ENCODE results near the gene HMGXB3. TPM values are rescaled to one million over a fixed set of nuclear protein-coding genes. Genes with fewer than 3 reads are reported as not detected.

Gene HMGXB3
- total RNA-seq, 4 donors from 2014 or later = 47.7 to 58.2 (median 55.3) TPM

- Histone ChIP-seq H3K27ac (peak overlapping the region in 2 of 4 donors; percentile 24 to 28), H3K4me1 (no peaks in the 10 kb centered on the region), H3K36me3 (peaks cover 0 to 42% (median 4%) of the 10 kb centered on the region in 3 donors), H3K4me3 (no peak overlapping the region), H3K9me3 (no peaks in the 10 kb centered on the region), H3K27me3 (no peaks in the 10 kb centered on the region)
- DNase-seq (ENCODE audit: low spot score in 2 of 2) = no peak
- WGBS, 2 donors = 95 to 96% methylated on average over 2 of the region's 2 CpGs
- TF ChIP-seq EP300 (IDR thresholded peaks at IDR 0.05) (no peak), POLR2A (IDR thresholded peaks at IDR 0.05) (no peak), CTCF (IDR thresholded peaks at IDR 0.05) (no peak)
These were observed 57.0 kb downstream of the HMGXB3 start for GRCh38 chr5:150057511-150057910.

GRCh38 chr5:150057996-150058395 lies 57.5 kb downstream of the HMGXB3 start:
- peaks cover 0 to 38% (median 0%) of the 10 kb centered on the region in 3 donors for H3K36me3 ChIP-seq
- no peak for DNase-seq (ENCODE audit: low spot score in 2 of 2)
- 61 to 74% methylated on average over 5 of the region's 5 CpGs for WGBS, 2 donors
- peak overlapping the region in 2 of 4 donors; percentile 24 to 28 for H3K27ac ChIP-seq
- no peaks in the 10 kb centered on the region for H3K27me3 ChIP-seq
- no peak for TF ChIP-seq CTCF (IDR thresholded peaks at IDR 0.05)
- no peak for TF ChIP-seq EP300 (IDR thresholded peaks at IDR 0.05)
- no peak for TF ChIP-seq POLR2A (IDR thresholded peaks at IDR 0.05)
- no peak overlapping the region for H3K4me3 ChIP-seq
- H3K4me1 ChIP-seq = no peaks in the 10 kb centered on the region
- no peaks in the 10 kb centered on the region for H3K9me3 ChIP-seq

GRCh38 chr5:150058480-150059126 lies 58.1 kb downstream of the HMGXB3 start:
- peaks cover 0 to 3% (median 0%) of the 10 kb centered on the region in 4 donors for H3K4me1 ChIP-seq
- 78 to 79% methylated on average over 6 of the region's 6 CpGs for WGBS, 2 donors
- H3K36me3 ChIP-seq = peaks cover 0 to 31% (median 0%) of the 10 kb centered on the region in 3 donors
- DNase-seq (ENCODE audit: low spot score in 2 of 2) = peak in 1 of 2 donors; percentile 48
- no peaks in the 10 kb centered on the region for H3K9me3 ChIP-seq
- TF ChIP-seq CTCF (IDR thresholded peaks at IDR 0.05) (no peak), POLR2A (IDR thresholded peaks at IDR 0.05) (no peak), EP300 (IDR thresholded peaks at IDR 0.05) (peak in 1 of 2 donors; percentile 34)
- no peak overlapping the region for H3K4me3 ChIP-seq
- no peaks in the 10 kb centered on the region for H3K27me3 ChIP-seq
- no peak overlapping the region for H3K27ac ChIP-seq

GRCh38 chr5:150059623-150060022 lies 59.1 kb downstream of the HMGXB3 start:
- no peaks in the 10 kb centered on the region for H3K9me3 ChIP-seq
- DNase-seq (ENCODE audit: low spot score in 2 of 2) = no peak
- H3K36me3 ChIP-seq = peaks cover 0 to 21% (median 0%) of the 10 kb centered on the region in 3 donors
- TF ChIP-seq POLR2A (IDR thresholded peaks at IDR 0.05) (no peak), CTCF (IDR thresholded peaks at IDR 0.05) (no peak), EP300 (IDR thresholded peaks at IDR 0.05) (no peak)
- no peak overlapping the region for H3K27ac ChIP-seq
- WGBS, 2 donors = 86 to 89% methylated on average over 11 of the region's 11 CpGs
- no peaks in the 10 kb centered on the region for H3K27me3 ChIP-seq
- no peak overlapping the region for H3K4me3 ChIP-seq
- peaks cover 0 to 9% (median 0%) of the 10 kb centered on the region in 4 donors for H3K4me1 ChIP-seq

GRCh38 chr5:150060471-150060870 lies 59.9 kb downstream of the HMGXB3 start:
- TF ChIP-seq POLR2A (IDR thresholded peaks at IDR 0.05) = no peak
- no peak for TF ChIP-seq EP300 (IDR thresholded peaks at IDR 0.05)
- TF ChIP-seq CTCF (IDR thresholded peaks at IDR 0.05) = no peak
- Histone ChIP-seq H3K4me1 (peaks cover 0 to 14% (median under 1%) of the 10 kb centered on the region in 4 donors), H3K9me3 (no peaks in the 10 kb centered on the region), H3K27ac (no peak overlapping the region), H3K27me3 (no peaks in the 10 kb centered on the region), H3K36me3 (peaks cover 0 to 13% (median 0%) of the 10 kb centered on the region in 3 donors), H3K4me3 (no peak overlapping the region)
- no peak for DNase-seq (ENCODE audit: low spot score in 2 of 2)
- 77 to 88% methylated on average over 7 of the region's 7 CpGs for WGBS, 2 donors

Data from tibial nerve (tissue), 4 donors.